GM23248 (cell line): ENCODE data around the gene EFR3B. TPM values are rescaled to one million over a fixed set of nuclear protein-coding genes. Genes with fewer than 3 reads are reported as not detected.
"Not testable (repeated sequence)": the region's sequence is repeated elsewhere in the genome, so short reads cannot be mapped to it uniquely, and the experiment has no call there.

Experiments used
- DNase-seq: peaks from one replicate; pipeline ENCODE4 v3.0.0-alpha.2; 2015
- H2AFZ ChIP-seq: fragments of 200-600 bp; sonication (generic); 2 replicates; pipeline ENCODE4 v1.6.1; 2016; ENCODE audit warnings: antibody characterized with exemption
- H3F3A ChIP-seq: fragments of 200-600 bp; sonication (generic); 2 replicates; pipeline ENCODE4 v1.6.1; 2016; ENCODE audit warnings: mild to moderate bottlenecking, antibody characterized with exemption, mixed run types; ENCODE audit not compliant: insufficient read depth
- H3K27ac ChIP-seq: fragments of 200-600 bp; sonication (generic); 2 replicates; pipeline ENCODE4 v1.5.1; 2016; ENCODE audit warnings: mild to moderate bottlenecking
- H3K27me3 ChIP-seq: fragments of 200-600 bp; sonication (generic); replicated peaks from 2 replicates; pipeline ENCODE4 v1.6.1; 2016; ENCODE audit warnings: mild to moderate bottlenecking; ENCODE audit not compliant: insufficient read depth
- H3K36me3 ChIP-seq: fragments of 200-600 bp; sonication (generic); 2 replicates; pipeline ENCODE4 v1.6.1; 2016; ENCODE audit warnings: low read depth, mild to moderate bottlenecking
- H3K4me1 ChIP-seq: fragments of 200-600 bp; sonication (generic); 2 replicates; pipeline ENCODE4 v1.6.1; 2016; ENCODE audit warnings: mild to moderate bottlenecking; ENCODE audit not compliant: insufficient read depth
- H3K4me2 ChIP-seq: fragments of 200-600 bp; sonication (generic); one replicate; pipeline ENCODE4 v1.6.1; 2016; ENCODE audit warnings: mild to moderate bottlenecking; ENCODE audit not compliant: unreplicated experiment
- H3K4me3 ChIP-seq: fragments of 200-600 bp; sonication (generic); 2 replicates; pipeline ENCODE4 v1.5.1; 2016; ENCODE audit warnings: mild to moderate bottlenecking
- H3K79me2 ChIP-seq: fragments of 200-600 bp; sonication (generic); 2 replicates; pipeline ENCODE4 v1.6.1; 2016; ENCODE audit warnings: mild to moderate bottlenecking; ENCODE audit not compliant: insufficient read depth
- H3K9ac ChIP-seq: fragments of 200-600 bp; sonication (generic); 2 replicates; pipeline ENCODE4 v1.6.1; 2016; ENCODE audit warnings: mild to moderate bottlenecking
- H3K9me2 ChIP-seq: fragments of 200-600 bp; sonication (generic); 2 replicates; pipeline ENCODE4 v1.6.1; 2016; ENCODE audit warnings: mixed run types, mild to moderate bottlenecking, moderate library complexity; ENCODE audit not compliant: insufficient read depth
- H3K9me3 ChIP-seq: fragments of 200-600 bp; sonication (generic); one replicate; pipeline ENCODE4 v1.6.1; 2017; ENCODE audit warnings: low read depth
- H4K20me1 ChIP-seq: fragments of 200-600 bp; sonication (generic); 2 replicates; pipeline ENCODE4 v1.6.0; 2016; ENCODE audit not compliant: insufficient read depth
- EZH2 ChIP-seq: fragments of 200-600 bp; sonication (generic); IDR thresholded peaks from 2 replicates; pipeline ENCODE4 v1.6.1; 2018; ENCODE audit warnings: antibody characterized with exemption, mild to moderate bottlenecking; ENCODE audit not compliant: insufficient read depth, poor library complexity, severe bottlenecking
- EZH2phosphoT487 ChIP-seq: fragments of 200-600 bp; sonication (generic); IDR thresholded peaks from 2 replicates; pipeline ENCODE4 v1.6.1; 2018; ENCODE audit warnings: antibody characterized with exemption, moderate library complexity, mild to moderate bottlenecking, low read depth; ENCODE audit not compliant: insufficient read depth
- WGBS, 2 experiments: methylation state at CpG; one replicate each; pipeline ENCODE4 v1.1.6; 2015 to 2017; ENCODE audit warnings: low lambda C conversion rate in 2 of 2, low coverage in 1 of 2; ENCODE audit errors: missing lambda C conversion rate in 2 of 2; 5-methylcytosine and 5-hydroxymethylcytosine counted together
- in situ Hi-C: fragments of 300-500 bp; cut with MboI; formaldehyde crosslinking; loops from 2 replicates; pipeline ENCODE4 v1.15.0; 2020
- polyA plus RNA-seq: library from polyadenylated mRNA; unstranded; fragments of >200 nt; fragmentation: Nextera tagmentation; extraction: Ambion mirVana; gene quantifications from 2 replicates; pipeline ENCODE4 v1.2.1, GENCODE V29; 2016
- total RNA-seq: library from RNA; depleted of rRNA; stranded (reverse); fragments of >200 nt; shearing (Covaris generic); gene quantifications from 2 replicates; pipeline ENCODE4 v1.2.3, GENCODE V29; 2014

The EFR3B gene
- total and polyA plus RNA-seq, 2 experiments from 2014 or later, result 0.51 to 0.97 TPM

- Histone ChIP-seq H3K79me2 (no peaks in the 10 kb centered on the region), H3K9me3 (no peaks in the 10 kb centered on the region), H4K20me1 (no peaks in the 10 kb centered on the region), H3K27ac (no peak overlapping the region), H3K9ac (no peak overlapping the region), H3K4me2 (no peak overlapping the region), H3K27me3 (no peaks in the 10 kb centered on the region), H3K9me2 (no peaks in the 10 kb centered on the region), H3F3A (no peaks in the 10 kb centered on the region), H3K4me1 (no peaks in the 10 kb centered on the region), H2AFZ (no peak overlapping the region), H3K36me3 (no peaks in the 10 kb centered on the region), H3K4me3 (no peak overlapping the region)
- in situ Hi-C loops, result no loop called here
- WGBS, 2 experiments, result 68 to 70% methylated on average over 11 of the region's 11 CpGs
- no peak for DNase-seq
- TF ChIP-seq EZH2phosphoT487 (no peak), EZH2 (no peak)
Measured at GRCh38 chr2:25009954-25010353, 31.9 kb upstream of the EFR3B start.

GRCh38 chr2:25011342-25011741 lies 30.5 kb upstream of the EFR3B start:
- H3K27me3 ChIP-seq, H3K4me1 ChIP-seq, H3K9ac ChIP-seq, H2AFZ ChIP-seq, H3K27ac ChIP-seq, DNase-seq, H3K4me3 ChIP-seq, H3K4me2 ChIP-seq, H3K79me2 ChIP-seq, H3K9me2 ChIP-seq, H4K20me1 ChIP-seq, in situ Hi-C loops, H3K36me3 ChIP-seq, H3F3A ChIP-seq, H3K9me3 ChIP-seq: not testable (repeated sequence)
- 83 to 93% methylated on average over 2 of the region's 2 CpGs for WGBS, 2 experiments

- H4K20me1 ChIP-seq, result no peaks in the 10 kb centered on the region
- H3K9me2 ChIP-seq, result no peaks in the 10 kb centered on the region
- H3K36me3 ChIP-seq, result no peaks in the 10 kb centered on the region
- no peak overlapping the region for H3K9ac ChIP-seq
- DNase-seq, result no peak
- H3F3A ChIP-seq, result no peaks in the 10 kb centered on the region
- H3K4me1 ChIP-seq, result no peaks in the 10 kb centered on the region
- in situ Hi-C loops, result no loop called here
- no peaks in the 10 kb centered on the region for H3K9me3 ChIP-seq
- H3K4me3 ChIP-seq, result no peak overlapping the region
- no peak overlapping the region for H3K27ac ChIP-seq
- H3K79me2 ChIP-seq, result no peaks in the 10 kb centered on the region
- TF ChIP-seq EZH2phosphoT487 (no peak), EZH2 (no peak)
- WGBS, 2 experiments, result 90 to 94% methylated on average over 9 of the region's 9 CpGs
- no peak overlapping the region for H3K4me2 ChIP-seq
- H2AFZ ChIP-seq, result no peak overlapping the region
- no peaks in the 10 kb centered on the region for H3K27me3 ChIP-seq
Measured at GRCh38 chr2:25014631-25015030, 27.2 kb upstream of the EFR3B start.

GRCh38 chr2:25018681-25019080 lies 23.2 kb upstream of the EFR3B start:
- H3K9me3 ChIP-seq, result no peaks in the 10 kb centered on the region
- H3K9me2 ChIP-seq, result no peaks in the 10 kb centered on the region
- in situ Hi-C loops, result no loop called here
- 82% methylated on average over 7 of the region's 7 CpGs for WGBS, 2 experiments
- no peak overlapping the region for H3K4me2 ChIP-seq
- H3K4me3 ChIP-seq, result no peak overlapping the region
- no peaks in the 10 kb centered on the region for H3K36me3 ChIP-seq
- no peaks in the 10 kb centered on the region for H3F3A ChIP-seq
- DNase-seq, result no peak
- TF ChIP-seq EZH2phosphoT487 (no peak), EZH2 (no peak)
- 0 out of 2 replicates have a peak, but pooled peaks cover under 1% of the 10 kb centered on the region for H3K27me3 ChIP-seq
- H3K4me1 ChIP-seq, result no peaks in the 10 kb centered on the region
- no peak overlapping the region for H3K9ac ChIP-seq
- no peak overlapping the region for H2AFZ ChIP-seq
- no peak overlapping the region for H3K27ac ChIP-seq
- no peaks in the 10 kb centered on the region for H4K20me1 ChIP-seq
- H3K79me2 ChIP-seq, result no peaks in the 10 kb centered on the region

GRCh38 chr2:25021791-25022362 lies 20.0 kb upstream of the EFR3B start:
- no peak overlapping the region for H3K9ac ChIP-seq
- no peak overlapping the region for H3K27ac ChIP-seq
- in situ Hi-C loops, result no loop called here
- H3K9me2 ChIP-seq, result no peaks in the 10 kb centered on the region
- H3K4me1 ChIP-seq, result no peaks in the 10 kb centered on the region
- H4K20me1 ChIP-seq, result no peaks in the 10 kb centered on the region
- no peak for TF ChIP-seq EZH2
- no peak for TF ChIP-seq EZH2phosphoT487
- no peak overlapping the region for H3K4me3 ChIP-seq
- no peak for DNase-seq
- H3K4me2 ChIP-seq, result no peak overlapping the region
- no peaks in the 10 kb centered on the region for H3K36me3 ChIP-seq
- no peak overlapping the region for H2AFZ ChIP-seq
- no peaks in the 10 kb centered on the region for H3K9me3 ChIP-seq
- H3F3A ChIP-seq, result no peaks in the 10 kb centered on the region
- 63 to 66% methylated on average over 2 of the region's 2 CpGs for WGBS, 2 experiments
- H3K79me2 ChIP-seq, result no peaks in the 10 kb centered on the region
- H3K27me3 ChIP-seq, result peaks cover 10% of the 10 kb centered on the region; the same call in 1 of the 2 replicates
